Karpas-422 (cell line): Measurements from ENCODE around the gene TMEM187. TPM values are rescaled to one million over a fixed set of nuclear protein-coding genes. Genes with fewer than 3 reads are reported as not detected.

Experiments used
- DNase-seq: peaks from one replicate; pipeline ENCODE4 v3.0.0-alpha.2; 2015
- H2AFZ ChIP-seq: fragments of 200-600 bp; sonication (generic); 2 replicates; pipeline ENCODE4 v1.6.1; 2014; ENCODE audit warnings: antibody characterized with exemption, low read length, mixed read lengths
- H3K27ac ChIP-seq: fragments of 200-600 bp; sonication (generic); 2 replicates; pipeline ENCODE4 v1.5.1; 2014; ENCODE audit warnings: mild to moderate bottlenecking, low read length, moderate library complexity
- H3K27me3 ChIP-seq: fragments of 200-600 bp; sonication (generic); 2 replicates; pipeline ENCODE4 v1.6.1; 2014; ENCODE audit warnings: low read length, mixed read lengths
- H3K36me3 ChIP-seq: fragments of 200-600 bp; sonication (generic); 2 replicates; pipeline ENCODE4 v1.6.1; 2014; ENCODE audit warnings: low read length, mixed read lengths; ENCODE audit not compliant: insufficient read depth
- H3K4me1 ChIP-seq: fragments of 200-600 bp; sonication (generic); 2 replicates; pipeline ENCODE4 v1.6.1; 2014; ENCODE audit warnings: mild to moderate bottlenecking, low read length, mixed read lengths
- H3K4me2 ChIP-seq: fragments of 200-600 bp; sonication (generic); 2 replicates; pipeline ENCODE4 v1.6.1; 2014; ENCODE audit warnings: low read length, low read depth, mild to moderate bottlenecking; ENCODE audit not compliant: poor library complexity, severe bottlenecking
- H3K4me3 ChIP-seq: fragments of 200-600 bp; sonication (generic); 2 replicates; pipeline ENCODE4 v1.5.1; 2014; ENCODE audit warnings: mild to moderate bottlenecking, antibody characterized with exemption, low read length, mixed read lengths
- H3K79me2 ChIP-seq: fragments of 200-600 bp; sonication (generic); 2 replicates; pipeline ENCODE4 v1.6.1; 2014; ENCODE audit warnings: mild to moderate bottlenecking, low read length, mixed read lengths
- H3K9ac ChIP-seq: fragments of 200-600 bp; sonication (generic); 2 replicates; pipeline ENCODE4 v1.6.0; 2014; ENCODE audit warnings: low read length
- H3K9me2 ChIP-seq: fragments of 200-600 bp; sonication (generic), shearing (Covaris generic); replicated peaks from 2 replicates; pipeline ENCODE4 v1.6.0; 2014; ENCODE audit warnings: mild to moderate bottlenecking, low read length, moderate library complexity; ENCODE audit not compliant: insufficient read depth
- H3K9me3 ChIP-seq: fragments of 300-700, 200-600 bp; sonication (generic); 2 replicates; pipeline ENCODE4 v1.6.1; 2014; ENCODE audit warnings: low read length, mixed read lengths
- H4K20me1 ChIP-seq: fragments of 200-600 bp; sonication (generic); 2 replicates; pipeline ENCODE4 v1.6.1; 2014; ENCODE audit warnings: mild to moderate bottlenecking, antibody characterized with exemption, low read length, low read depth; ENCODE audit not compliant: insufficient read depth
- total RNA-seq: library from RNA; depleted of rRNA; stranded (reverse); fragments of >200 nt; shearing (Covaris generic); gene quantifications from 2 replicates; pipeline ENCODE4 v1.2.3, GENCODE V29; 2014; ENCODE audit warnings: low replicate concordance

The TMEM187 gene
- total RNA-seq, 1 experiment from 2014 or later, result 1.5 TPM

GRCh38 chrX:153999359-154000037 lies 26.9 kb downstream of the TMEM187 start:
- Histone ChIP-seq H3K4me1 (peaks cover 12% of the 10 kb centered on the region), H3K9ac (no peak overlapping the region), H3K9me2 (no peaks in the 10 kb centered on the region), H3K27me3 (no peaks in the 10 kb centered on the region), H3K79me2 (no peaks in the 10 kb centered on the region), H3K27ac (no peak overlapping the region), H3K4me2 (no peak overlapping the region), H3K36me3 (no peaks in the 10 kb centered on the region), H3K9me3 (no peaks in the 10 kb centered on the region), H4K20me1 (no peaks in the 10 kb centered on the region), H2AFZ (no peak overlapping the region), H3K4me3 (no peak overlapping the region)
- no peak for DNase-seq

- Histone ChIP-seq H2AFZ (no peak overlapping the region), H3K4me2 (no peak overlapping the region), H3K9ac (no peak overlapping the region), H3K4me1 (peaks cover 12% of the 10 kb centered on the region), H3K36me3 (no peaks in the 10 kb centered on the region), H3K27me3 (no peaks in the 10 kb centered on the region), H4K20me1 (no peaks in the 10 kb centered on the region), H3K4me3 (no peak overlapping the region), H3K27ac (no peak overlapping the region), H3K79me2 (no peaks in the 10 kb centered on the region), H3K9me2 (no peaks in the 10 kb centered on the region), H3K9me3 (no peaks in the 10 kb centered on the region)
- no peak for DNase-seq
Measured at GRCh38 chrX:154000051-154000450, 27.5 kb downstream of the TMEM187 start.

DNA sequence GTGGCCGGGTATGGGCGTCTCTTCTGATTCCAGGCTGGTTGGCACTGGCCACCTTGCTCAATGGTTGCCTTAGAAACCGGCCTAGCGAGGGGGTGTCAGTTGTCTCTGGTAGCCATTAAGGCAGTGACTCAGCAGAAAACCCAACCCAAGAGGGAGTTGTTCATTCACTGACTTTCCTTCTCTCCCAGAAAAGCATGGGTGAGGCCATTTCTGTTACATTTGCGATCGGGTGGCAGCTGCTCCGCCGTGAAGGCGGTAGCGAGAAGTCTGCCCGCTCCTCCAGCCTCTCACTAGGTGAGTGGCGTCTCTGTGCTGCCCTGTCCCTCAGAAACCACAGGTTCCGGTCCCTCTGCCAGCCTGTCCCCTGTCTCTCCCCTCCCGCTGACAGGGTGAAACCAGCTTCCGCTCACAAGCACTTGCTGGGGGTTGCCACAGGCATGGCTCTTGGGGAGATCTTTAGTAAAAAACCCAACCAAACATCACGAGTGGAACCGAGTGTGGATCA lies 29.7 kb downstream of the TMEM187 start:
- H3K27me3 ChIP-seq, result no peaks in the 10 kb centered on the region
- H3K36me3 ChIP-seq, result no peaks in the 10 kb centered on the region
- H3K9me2 ChIP-seq, result no peaks in the 10 kb centered on the region
- H2AFZ ChIP-seq, result no peak overlapping the region
- H4K20me1 ChIP-seq, result no peaks in the 10 kb centered on the region
- H3K79me2 ChIP-seq, result no peaks in the 10 kb centered on the region
- H3K9me3 ChIP-seq, result no peaks in the 10 kb centered on the region
- H3K9ac ChIP-seq, result peak overlapping the region; percentile 35; the same call in 1 of the 2 replicates
- H3K4me2 ChIP-seq, result peak overlapping the region; percentile 38
- peak overlapping the region; percentile 33; the same call in 1 of the 2 replicates for H3K4me3 ChIP-seq
- peaks cover 12% of the 10 kb centered on the region for H3K4me1 ChIP-seq
- peak; percentile 71 for DNase-seq
- H3K27ac ChIP-seq, result peak overlapping the region; percentile 32

DNA sequence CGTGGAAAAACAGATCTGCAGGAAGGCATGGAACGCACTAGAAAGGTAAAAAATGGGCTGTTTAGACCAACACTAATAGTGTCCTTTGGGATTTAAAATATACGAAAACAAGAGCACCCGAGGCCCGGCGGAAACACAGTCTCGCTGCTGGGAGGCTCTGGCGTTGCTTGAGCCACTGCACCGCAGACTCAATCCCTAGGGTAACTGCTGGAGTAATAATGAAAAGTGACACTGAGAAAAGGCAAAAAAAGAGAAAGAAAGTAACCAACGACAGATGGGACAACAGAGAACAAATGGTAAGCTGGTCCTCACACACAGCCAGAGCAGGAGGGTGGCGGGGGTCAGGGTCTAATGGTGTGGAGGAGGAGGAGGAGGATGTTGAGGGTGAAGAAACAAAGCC lies 31.8 kb downstream of the TMEM187 start:
- Histone ChIP-seq H3K9me2 (no peaks in the 10 kb centered on the region), H4K20me1 (no peaks in the 10 kb centered on the region), H3K27ac (no peak overlapping the region)

DNA sequence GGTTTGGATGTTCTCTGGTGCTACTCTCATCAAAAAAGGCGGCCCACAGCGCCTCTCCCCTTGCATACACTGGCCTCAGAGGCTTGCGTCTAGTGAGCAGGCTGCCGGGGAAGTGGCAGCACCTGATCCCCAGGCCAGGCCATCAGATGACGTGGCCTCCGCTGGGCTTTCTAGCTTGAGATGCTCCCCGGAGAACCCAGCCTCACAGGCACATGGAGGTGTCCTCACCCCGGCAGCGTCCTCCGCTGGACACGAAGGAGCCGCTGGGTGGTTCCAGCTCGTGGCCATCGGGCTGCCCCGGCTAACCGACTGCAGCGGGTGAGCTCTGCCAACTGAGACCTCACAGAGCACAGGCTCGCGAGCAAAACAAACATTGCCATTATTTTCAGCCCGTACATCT lies 34.4 kb downstream of the TMEM187 start:
- no peaks in the 10 kb centered on the region for H3K9me2 ChIP-seq
- H3K9ac ChIP-seq, result no peak overlapping the region
- H3K27me3 ChIP-seq, result no peaks in the 10 kb centered on the region
- H3K4me1 ChIP-seq, result peaks cover 8% of the 10 kb centered on the region
- DNase-seq, result no peak
- no peak overlapping the region for H2AFZ ChIP-seq
- H3K36me3 ChIP-seq, result no peaks in the 10 kb centered on the region
- no peak overlapping the region for H3K4me3 ChIP-seq
- H3K27ac ChIP-seq, result no peak overlapping the region
- H3K79me2 ChIP-seq, result no peaks in the 10 kb centered on the region
- no peak overlapping the region for H3K4me2 ChIP-seq
- no peaks in the 10 kb centered on the region for H3K9me3 ChIP-seq
- no peaks in the 10 kb centered on the region for H4K20me1 ChIP-seq

More for the DNA sequence above, 31.8 kb downstream of the TMEM187 start:
- Histone ChIP-seq H3K27me3 (no peaks in the 10 kb centered on the region), H3K79me2 (no peaks in the 10 kb centered on the region), H3K9me3 (no peaks in the 10 kb centered on the region), H3K4me1 (peaks cover 12% of the 10 kb centered on the region), H3K36me3 (no peaks in the 10 kb centered on the region), H3K9ac (no peak overlapping the region), H3K4me2 (no peak overlapping the region), H3K4me3 (no peak overlapping the region), H2AFZ (no peak overlapping the region)
- no peak for DNase-seq

- no peak overlapping the region for H3K27ac ChIP-seq
- no peaks in the 10 kb centered on the region for H3K9me3 ChIP-seq
- no peaks in the 10 kb centered on the region for H3K79me2 ChIP-seq
- no peaks in the 10 kb centered on the region for H3K9me2 ChIP-seq
- DNase-seq, result no peak
- H3K4me2 ChIP-seq, result no peak overlapping the region
- H3K4me3 ChIP-seq, result no peak overlapping the region
- peaks cover 3% of the 10 kb centered on the region; the same call in 1 of the 2 replicates for H3K36me3 ChIP-seq
- H3K9ac ChIP-seq, result no peak overlapping the region
- no peaks in the 10 kb centered on the region for H3K27me3 ChIP-seq
- H2AFZ ChIP-seq, result no peak overlapping the region
- H3K4me1 ChIP-seq, result no peaks in the 10 kb centered on the region
- H4K20me1 ChIP-seq, result peaks cover 5% of the 10 kb centered on the region; the same call in 1 of the 2 replicates
Measured at GRCh38 chrX:154008521-154008920, 36.0 kb downstream of the TMEM187 start.

- no peak for DNase-seq
- H3K4me3 ChIP-seq, result no peak overlapping the region
- H3K9ac ChIP-seq, result no peak overlapping the region
- H3K27me3 ChIP-seq, result no peaks in the 10 kb centered on the region
- H3K27ac ChIP-seq, result no peak overlapping the region
- H3K79me2 ChIP-seq, result no peaks in the 10 kb centered on the region
- H3K4me2 ChIP-seq, result no peak overlapping the region
- H2AFZ ChIP-seq, result no peak overlapping the region
- no peaks in the 10 kb centered on the region for H3K4me1 ChIP-seq
- no peaks in the 10 kb centered on the region for H3K9me2 ChIP-seq
- peaks cover 3% of the 10 kb centered on the region; the same call in 1 of the 2 replicates for H3K36me3 ChIP-seq
- peaks cover 5% of the 10 kb centered on the region; the same call in 1 of the 2 replicates for H4K20me1 ChIP-seq
- H3K9me3 ChIP-seq, result no peaks in the 10 kb centered on the region
Measured at GRCh38 chrX:154010330-154011087, 38.0 kb downstream of the TMEM187 start.
